Caco-2 (cell line): ENCODE data around the gene JPH2. TPM values are rescaled to one million over a fixed set of nuclear protein-coding genes. Genes with fewer than 3 reads are reported as not detected.

ENCODE experiments used
- BruUV-seq: library from RNA; stranded (reverse); fragments of 400-500 nt; replicated peaks from 2 replicates; lab custom pipeline; 2021; lab: Mats Ljungman, UMichigan
- CTCF ChIA-PET: fragments of 300-600 bp; sonication (Branson Sonifier 250); formaldehyde crosslinking; loops from one replicate; lab custom pipeline; 2022; ENCODE audit warnings: antibody characterized with exemption; lab: Charles Lee
- POLR2A ChIA-PET: fragments of 300-600 bp; sonication (Branson Sonifier 250); formaldehyde crosslinking; loops from one replicate; lab custom pipeline; 2022; ENCODE audit warnings: antibody characterized with exemption; lab: Charles Lee
- DNase-seq, 2 experiments: peaks; one replicate each; pipeline versions ENCODE4 v3.0.0 to v3.0.0-alpha.2; 2020 to 2022
- H3K27me3 ChIP-seq: replicated peaks from 2 replicates; pipeline ENCODE4 v1.6.0; 2011; ENCODE audit warnings: low read length; ENCODE audit not compliant: control insufficient read depth, insufficient read depth
- H3K36me3 ChIP-seq: 2 replicates; pipeline ENCODE4 v1.5.1; 2011; ENCODE audit warnings: low read length; ENCODE audit not compliant: control insufficient read depth, insufficient read depth
- H3K4me1 ChIP-seq: fragments of 250-450 bp; sonication (Bioruptor Pico); 2 replicates; pipeline ENCODE4 v1.5.1; 2020; ENCODE audit warnings: mild to moderate bottlenecking
- H3K4me3 ChIP-seq: 2 replicates; pipeline ENCODE4 v1.5.1; 2011; ENCODE audit warnings: low read depth, mild to moderate bottlenecking, control low read depth, low read length
- H3K9me3 ChIP-seq: fragments of 250-450 bp; sonication (Bioruptor Pico); 2 replicates; pipeline ENCODE4 v1.5.1; 2020; ENCODE audit warnings: mild to moderate bottlenecking, moderate library complexity
- H3K27ac Mint-ChIP-seq: one replicate; pipeline ENCODE4 v1.8.0; 2022; ENCODE audit warnings: mixed read lengths; ENCODE audit not compliant: unreplicated experiment
- H3K27me3 Mint-ChIP-seq: one replicate; pipeline ENCODE4 v1.8.0; 2022; ENCODE audit warnings: mixed read lengths; ENCODE audit not compliant: insufficient read depth, unreplicated experiment
- H3K36me3 Mint-ChIP-seq: one replicate; pipeline ENCODE4 v1.8.0; 2022; ENCODE audit warnings: mild to moderate bottlenecking, mixed read lengths; ENCODE audit not compliant: insufficient read depth, unreplicated experiment
- H3K4me1 Mint-ChIP-seq: one replicate; pipeline ENCODE4 v1.8.0; 2022; ENCODE audit warnings: low read depth, mixed read lengths; ENCODE audit not compliant: unreplicated experiment
- H3K4me3 Mint-ChIP-seq: one replicate; pipeline ENCODE4 v1.8.0; 2022; ENCODE audit warnings: mild to moderate bottlenecking, moderate library complexity, mixed read lengths; ENCODE audit not compliant: unreplicated experiment
- H3K9me3 Mint-ChIP-seq: one replicate; pipeline ENCODE4 v1.8.0; 2022; ENCODE audit warnings: mixed read lengths; ENCODE audit not compliant: unreplicated experiment
- CTCF ChIP-seq, 2 experiments: fragments of 200-600 bp in 1 of 2; IDR thresholded peaks; 1 replicate in 1 of 2; 2 replicates in 1 of 2; pipeline versions ENCODE4 v1.5.1 to v1.8.0; 2011 to 2022; ENCODE audit warnings: antibody characterized with exemption in 1 of 2, control low read depth in 1 of 2, inconsistent platforms in 1 of 2, low read depth in 1 of 2, low read length in 1 of 2, mild to moderate bottlenecking in 1 of 2, moderate library complexity in 1 of 2; ENCODE audit not compliant: insufficient read depth in 1 of 2, severe bottlenecking in 1 of 2, unreplicated experiment in 1 of 2
- intact Hi-C: fragments of 100-400 bp; cut with micrococcal nuclease; formaldehyde crosslinking; loops from one replicate; pipeline ENCODE4 v1.10.0; 2022; ENCODE audit not compliant: unreplicated experiment
- total RNA-seq: library from RNA; stranded (reverse); gene quantifications from 2 replicates; pipeline ENCODE4 v1.2.3, GENCODE V29; 2022

JPH2 gene
- total RNA-seq, 1 experiment from 2014 or later: 10.5 TPM

DNA sequence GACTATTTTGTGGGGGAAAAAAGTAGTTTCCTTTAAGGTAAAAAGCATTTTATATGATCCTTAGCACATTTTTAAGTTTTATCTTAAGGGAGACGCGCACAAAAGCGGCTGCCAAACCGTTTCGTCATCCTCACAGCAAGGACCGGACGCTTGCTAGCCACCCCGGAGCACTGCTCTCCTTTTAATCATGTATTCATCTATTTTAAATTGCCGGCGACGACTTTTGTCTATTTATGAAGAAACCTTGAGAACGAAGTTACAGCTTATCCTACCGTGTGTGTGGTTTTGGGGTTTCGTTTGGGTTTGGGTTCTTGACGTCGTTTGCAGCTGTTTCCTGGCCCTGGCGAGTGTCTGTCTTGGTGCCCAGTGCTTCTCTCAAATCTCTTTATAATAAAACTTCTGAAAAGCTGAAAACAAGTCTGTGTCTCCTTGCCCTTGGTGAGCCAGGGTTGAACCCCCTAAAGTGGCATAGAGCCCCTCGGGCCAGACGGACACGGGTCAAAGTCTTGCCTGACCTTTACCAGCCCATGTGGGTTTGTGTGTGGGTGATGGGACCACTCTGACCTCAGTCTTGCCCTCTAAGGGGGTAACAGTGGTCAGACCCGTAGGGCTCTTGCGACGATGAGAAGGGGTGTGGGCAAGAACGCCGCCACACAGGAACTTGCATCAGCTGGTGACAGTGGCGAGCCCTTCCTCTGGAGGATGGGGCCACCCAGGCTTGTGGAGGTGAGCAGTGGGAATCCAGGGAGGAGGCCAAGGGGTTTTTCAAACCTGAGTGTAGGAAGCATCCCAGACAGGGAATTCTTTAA, 117.6 kb downstream of the JPH2 start:
- Mint-ChIP-seq H3K4me1 (no peaks in the 10 kb centered on the region), H3K36me3 (no peaks in the 10 kb centered on the region), H3K4me3 (peak overlapping the region; percentile 4), H3K27ac (no peak overlapping the region), H3K9me3 (no peaks in the 10 kb centered on the region), H3K27me3 (peaks cover 38% of the 10 kb centered on the region)
- Histone ChIP-seq H3K27me3 (peaks cover 6% of the 10 kb centered on the region), H3K9me3 (no peaks in the 10 kb centered on the region), H3K4me1 (no peaks in the 10 kb centered on the region), H3K4me3 (no peak overlapping the region), H3K36me3 (no peaks in the 10 kb centered on the region)
- peak in 1 of 2 experiments; percentile 41 for DNase-seq
- intact Hi-C loops: no loop called here
- BruUV-seq: no TSS peak
- CTCF ChIA-PET: no interaction called here
- POLR2A ChIA-PET: no interaction called here
- no peak for TF ChIP-seq CTCF (IDR thresholded peaks at IDR 0.05; ENCODE audit: insufficient read depth in 1 of 2, low read depth in 1 of 2, low read length in 1 of 2, severe bottlenecking in 1 of 2, unreplicated experiment in 1 of 2)

DNA sequence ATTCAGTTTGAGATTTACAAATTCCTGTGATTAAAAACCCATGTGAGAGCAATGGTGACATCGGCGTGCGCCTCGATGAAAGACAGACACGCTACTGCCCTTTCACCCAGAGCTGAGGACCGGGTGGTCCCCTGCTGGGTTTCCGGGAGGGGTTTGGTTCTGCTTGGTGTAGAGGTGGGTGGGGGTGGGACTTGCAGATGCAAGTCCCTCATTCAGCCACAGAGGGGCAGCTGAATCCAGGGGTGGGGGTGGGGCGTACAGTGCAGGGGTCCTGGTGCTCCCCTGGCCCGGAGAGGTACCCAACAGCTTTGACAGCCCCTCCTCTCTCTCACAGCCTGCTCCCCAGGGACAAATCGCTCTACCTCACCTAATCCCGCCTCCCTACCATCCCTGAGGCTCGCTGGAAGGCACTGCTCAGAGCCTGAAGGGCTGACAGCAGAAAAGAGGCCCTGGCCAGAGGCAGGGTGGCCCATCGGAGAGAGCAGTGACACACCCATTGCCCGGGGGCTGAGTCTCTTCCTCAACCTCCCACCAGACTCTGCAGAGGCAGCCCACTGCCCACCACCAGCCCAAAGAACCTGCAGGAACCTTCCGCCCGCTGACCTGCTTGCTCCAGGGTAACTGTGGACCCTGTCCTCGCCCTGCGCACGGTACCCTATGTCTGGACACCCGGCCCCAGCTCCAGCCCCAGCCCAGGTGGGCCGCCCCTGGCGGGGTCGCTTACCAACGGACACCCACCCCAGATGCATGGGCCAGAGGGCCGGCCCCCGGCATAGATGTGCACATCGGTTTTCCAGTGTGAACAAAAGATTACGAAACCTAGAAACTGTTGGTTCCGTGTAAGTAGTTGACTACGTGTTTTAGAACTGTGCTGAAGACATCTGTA, 118.4 kb downstream of the JPH2 start:
- no peak for TF ChIP-seq CTCF (IDR thresholded peaks at IDR 0.05; ENCODE audit: insufficient read depth in 1 of 2, low read depth in 1 of 2, low read length in 1 of 2, severe bottlenecking in 1 of 2, unreplicated experiment in 1 of 2)
- Mint-ChIP-seq H3K4me3 (peak overlapping the region; percentile 4), H3K4me1 (no peaks in the 10 kb centered on the region), H3K9me3 (no peaks in the 10 kb centered on the region), H3K36me3 (no peaks in the 10 kb centered on the region), H3K27me3 (peaks cover 37% of the 10 kb centered on the region), H3K27ac (no peak overlapping the region)
- peaks cover 6% of the 10 kb centered on the region for H3K27me3 ChIP-seq
- no peaks in the 10 kb centered on the region; the same call in 1 of the 2 replicates for H3K9me3 ChIP-seq
- CTCF ChIA-PET: no interaction called here
- H3K36me3 ChIP-seq: no peaks in the 10 kb centered on the region
- intact Hi-C loops: no loop called here
- no TSS peak for BruUV-seq
- POLR2A ChIA-PET: no interaction called here
- no peaks in the 10 kb centered on the region for H3K4me1 ChIP-seq
- peak in 1 of 2 experiments; percentile 42 for DNase-seq
- H3K4me3 ChIP-seq: no peak overlapping the region

- peak in 1 of 2 experiments; percentile 31 for DNase-seq
- Mint-ChIP-seq H3K36me3 (no peaks in the 10 kb centered on the region), H3K27me3 (peaks cover 40% of the 10 kb centered on the region), H3K9me3 (no peaks in the 10 kb centered on the region), H3K4me1 (no peaks in the 10 kb centered on the region), H3K27ac (no peak overlapping the region), H3K4me3 (no peak overlapping the region)
- H3K9me3 ChIP-seq: no peaks in the 10 kb centered on the region; the same call in 1 of the 2 replicates
- peaks cover 3% of the 10 kb centered on the region for H3K27me3 ChIP-seq
- TF ChIP-seq CTCF (IDR thresholded peaks at IDR 0.05; ENCODE audit: insufficient read depth in 1 of 2, low read depth in 1 of 2, low read length in 1 of 2, severe bottlenecking in 1 of 2, unreplicated experiment in 1 of 2): no peak
- no TSS peak for BruUV-seq
- H3K4me3 ChIP-seq: no peak overlapping the region
- ChIA-PET CTCF (no interaction called here), POLR2A (no interaction called here)
- no peaks in the 10 kb centered on the region for H3K36me3 ChIP-seq
- H3K4me1 ChIP-seq: no peaks in the 10 kb centered on the region
- intact Hi-C loops: no loop called here
These were observed 119.3 kb downstream of the JPH2 start for GRCh38 chr20:44067650-44068081.
